GM18520 (cell line): ENCODE measurements around the gene SVIL.
"Not testable (repeated sequence)": the region's sequence is repeated elsewhere in the genome, so short reads cannot be mapped to it uniquely, and the experiment has no call there.

Experiments
- ATAC-seq: cut with Tn5 transposase; IDR thresholded peaks from one replicate; pipeline ENCODE4 v1.9.1; 2021; ENCODE audit not compliant: unreplicated experiment

SVIL gene

DNA sequence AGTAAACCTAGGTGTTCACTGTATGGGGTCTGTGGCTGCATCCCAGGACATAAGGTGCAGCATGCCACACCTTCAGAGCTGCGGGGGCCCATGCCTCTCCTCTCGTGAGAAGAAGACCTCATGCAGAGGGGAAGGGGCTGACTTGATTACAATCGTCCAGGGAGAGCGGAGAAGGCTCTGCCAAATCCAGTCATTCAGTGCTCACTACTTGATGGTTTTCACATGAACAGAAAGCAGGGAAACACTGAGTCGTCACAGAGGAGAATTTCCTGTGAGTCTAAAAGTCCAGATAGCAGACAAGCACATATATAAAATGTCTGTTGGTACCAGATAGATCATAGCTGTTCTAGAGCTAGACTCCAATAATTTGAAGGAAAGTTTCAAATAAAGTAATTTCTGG is 52.0 kb downstream of the SVIL start:
- not testable (repeated sequence) for ATAC-seq

GRCh38 chr10:29579455-29579970 is 55.3 kb downstream of the SVIL start:
- no peak for ATAC-seq

DNA sequence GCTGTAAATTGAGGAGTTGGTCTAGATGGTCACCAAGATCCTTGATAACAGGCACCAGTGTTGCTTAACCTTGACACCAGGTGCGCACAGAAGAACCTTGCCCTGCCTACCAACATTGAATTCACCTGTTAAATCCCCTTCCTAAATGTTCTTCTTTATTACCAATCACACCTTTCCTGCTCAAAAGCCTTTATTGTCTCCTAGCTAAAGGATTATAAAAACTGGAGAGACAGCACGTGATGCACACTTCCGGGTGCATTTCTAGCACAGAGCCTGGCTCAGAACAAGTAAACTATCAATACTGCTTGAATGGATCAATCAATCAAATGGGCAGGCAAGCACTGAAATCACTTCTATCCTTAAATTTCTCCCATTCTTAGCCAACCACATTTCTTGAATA is 56.3 kb downstream of the SVIL start:
- no peak for ATAC-seq

- no peak for ATAC-seq
These were observed 58.1 kb downstream of the SVIL start for GRCh38 chr10:29576681-29577080.

DNA sequence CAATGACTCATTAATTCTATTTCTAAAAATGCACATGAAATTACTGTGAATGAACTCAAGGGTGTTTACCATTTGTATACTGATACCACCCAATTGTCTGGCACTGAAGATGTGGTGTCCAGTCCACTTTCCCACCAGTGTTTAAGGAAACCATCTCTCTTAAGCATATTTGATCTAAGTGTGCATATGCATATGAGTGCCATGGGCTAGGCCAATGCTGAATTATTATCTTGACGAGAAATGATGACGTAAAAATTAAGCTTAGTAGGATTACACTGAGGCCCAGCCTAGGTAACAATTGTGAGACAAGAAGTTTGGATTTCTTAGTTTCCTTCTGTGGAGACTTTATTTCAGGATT is 59.7 kb downstream of the SVIL start:
- no peak for ATAC-seq

- ATAC-seq, result not testable (repeated sequence)
These were observed 60.3 kb downstream of the SVIL start for GRCh38 chr10:29574212-29575097.

DNA sequence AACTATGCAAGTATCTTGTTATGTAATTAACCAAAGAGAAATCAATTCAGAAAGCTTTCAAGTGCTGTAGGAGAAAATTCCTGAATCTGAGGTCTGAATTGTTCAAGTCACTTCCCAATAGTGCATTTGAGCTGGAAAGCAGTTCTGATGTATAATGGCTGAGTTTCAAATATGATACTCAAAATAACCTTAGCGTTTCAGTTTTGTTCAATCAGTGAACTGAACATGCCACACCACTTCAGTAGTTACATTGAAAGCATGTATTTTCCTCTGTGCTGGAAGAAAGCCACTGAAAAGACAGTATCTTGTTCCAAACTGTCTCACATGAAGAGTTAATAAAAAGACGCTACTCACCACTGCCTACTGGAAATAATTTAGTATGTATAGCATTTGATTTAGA is 64.5 kb downstream of the SVIL start:
- ATAC-seq, result not testable (repeated sequence)

GRCh38 chr10:29569795-29570194 is 65.0 kb downstream of the SVIL start:
- no peak for ATAC-seq

DNA sequence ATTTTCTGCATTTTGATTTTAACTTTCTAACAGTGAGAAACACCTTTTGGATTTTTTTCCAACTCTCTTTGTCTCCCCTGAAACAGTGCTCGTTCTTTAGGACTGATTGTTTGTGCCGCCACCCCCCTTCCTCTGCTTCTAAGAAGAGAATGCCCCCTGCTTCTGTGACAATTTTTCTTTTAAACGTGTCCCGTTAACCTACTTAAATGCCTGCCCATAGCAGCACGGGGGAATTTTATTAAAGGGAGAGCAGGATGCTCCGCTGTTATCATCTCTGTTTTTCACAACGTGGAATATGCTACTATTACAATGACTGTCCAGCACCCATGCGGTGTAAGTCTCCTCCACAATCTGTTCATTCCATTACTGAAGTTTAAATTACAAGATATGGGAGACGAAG is 67.8 kb downstream of the SVIL start:
- ATAC-seq, result no peak

DNA sequence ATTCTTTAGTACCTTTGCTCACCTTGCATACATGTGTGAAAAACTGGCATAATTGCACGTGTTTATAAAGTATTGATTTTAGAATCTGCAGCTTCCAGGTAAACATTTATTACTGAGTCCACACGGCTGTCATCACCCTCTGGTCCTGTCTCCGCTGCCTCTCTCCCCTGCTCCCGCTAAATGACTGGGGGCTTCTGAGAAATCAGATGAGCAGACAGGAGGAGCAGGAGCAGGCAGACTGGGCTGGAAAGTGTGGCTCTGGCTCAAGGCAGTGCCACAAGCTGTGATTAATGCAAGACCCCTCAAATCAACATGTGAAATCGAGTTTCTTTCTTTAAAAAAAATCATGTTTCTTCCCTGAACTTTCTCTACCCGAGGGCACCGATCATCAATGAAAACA is 68.6 kb downstream of the SVIL start:
- ATAC-seq, result not testable (repeated sequence)

- ATAC-seq, result no peak
These were observed 71.2 kb downstream of the SVIL start for GRCh38 chr10:29563420-29564035.

DNA sequence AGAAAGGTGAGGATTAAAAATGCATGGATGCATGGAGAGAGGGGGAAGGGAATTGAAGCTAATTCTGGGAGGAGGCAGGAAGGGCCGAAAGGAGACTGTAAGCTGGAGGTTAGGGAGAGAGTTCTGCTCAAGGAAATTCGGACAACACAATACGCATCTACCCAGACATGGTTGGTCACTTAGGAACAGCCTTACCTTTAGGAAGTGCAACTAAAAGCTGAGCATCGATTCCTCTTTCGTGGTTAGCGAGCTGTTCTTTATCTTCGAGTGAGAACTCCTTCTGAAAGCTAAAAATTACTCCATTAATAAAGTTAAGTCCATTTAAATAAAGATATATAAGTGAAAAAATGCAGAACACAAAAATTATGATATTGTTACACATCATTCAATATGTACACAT is 71.8 kb downstream of the SVIL start:
- not testable (repeated sequence) for ATAC-seq

DNA sequence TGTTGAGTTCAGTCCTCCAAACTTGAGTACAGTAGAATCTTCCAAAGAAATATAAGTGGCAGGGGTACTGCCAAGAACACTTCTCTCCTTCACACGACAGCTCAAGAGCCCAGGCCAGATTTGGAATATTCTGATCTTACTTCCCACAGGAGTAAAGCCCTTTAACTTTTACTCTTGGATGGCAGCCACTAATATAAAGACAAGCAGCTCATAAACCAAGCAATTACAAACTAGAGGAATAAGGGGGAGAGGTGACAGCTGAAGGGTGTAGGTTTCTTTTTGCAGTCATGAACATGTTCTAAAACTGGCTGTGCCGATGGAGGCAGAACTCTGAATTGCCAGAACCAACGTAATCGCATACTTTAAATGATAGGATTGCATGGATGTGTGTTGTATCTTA is 74.8 kb downstream of the SVIL start:
- ATAC-seq, result no peak

- no peak for ATAC-seq
These were observed 77.1 kb downstream of the SVIL start for GRCh38 chr10:29557665-29558064.

GRCh38 chr10:29555746-29556481 is 78.9 kb downstream of the SVIL start:
- no peak for ATAC-seq

DNA sequence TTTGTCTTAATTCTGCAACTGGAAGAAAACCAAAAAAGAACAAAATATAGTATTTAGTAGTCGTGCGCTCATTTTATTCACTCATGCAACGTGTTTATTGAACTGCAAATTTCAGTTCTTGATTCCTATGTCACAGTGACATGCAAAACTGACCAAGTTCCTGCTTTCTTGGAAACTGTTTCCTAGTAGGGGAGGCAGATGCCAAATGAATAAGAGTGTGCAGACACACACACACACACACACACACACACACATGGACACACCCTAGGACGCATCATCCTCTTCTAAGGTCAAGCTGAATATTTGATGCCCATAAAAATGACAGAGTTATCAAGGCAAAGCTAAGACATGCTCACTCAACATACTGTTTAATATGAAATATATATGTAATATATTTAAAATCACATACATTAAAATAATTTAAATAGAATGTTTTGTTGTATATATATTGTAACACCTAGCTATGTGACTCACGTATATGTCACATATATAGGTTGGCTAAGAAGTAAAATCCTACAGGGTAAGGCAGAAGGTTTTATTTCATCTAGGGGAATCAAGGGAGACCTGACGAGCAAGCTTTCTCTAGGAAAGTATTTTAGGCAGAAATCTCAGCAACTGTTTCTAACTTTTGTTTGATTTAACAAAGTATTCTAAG is 79.6 kb downstream of the SVIL start:
- ATAC-seq, result no peak

DNA sequence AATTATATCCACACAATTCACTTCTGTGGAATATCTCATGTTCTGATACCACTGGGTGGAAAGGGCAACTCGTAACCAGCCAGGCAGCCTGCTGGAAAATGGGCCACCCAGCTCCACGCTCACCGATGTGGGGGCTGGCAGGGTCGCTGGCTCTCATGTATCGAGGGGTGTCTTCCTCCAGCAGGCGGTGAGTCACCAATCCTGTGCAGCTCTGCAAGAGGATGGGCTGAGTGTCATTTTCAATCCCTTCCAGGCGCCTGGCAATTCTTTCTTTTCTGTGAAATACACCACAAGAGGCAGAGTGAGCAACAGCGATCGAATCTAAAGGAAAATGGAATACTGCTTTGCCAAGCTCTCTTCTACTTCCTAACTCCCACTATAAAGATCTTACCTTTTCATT is 80.1 kb downstream of the SVIL start:
- ATAC-seq, result no peak

GRCh38 chr10:29553544-29554250 is 81.1 kb downstream of the SVIL start:
- ATAC-seq, result no peak

GRCh38 chr10:29553116-29553515 is 81.7 kb downstream of the SVIL start:
- ATAC-seq, result not testable (repeated sequence)

DNA sequence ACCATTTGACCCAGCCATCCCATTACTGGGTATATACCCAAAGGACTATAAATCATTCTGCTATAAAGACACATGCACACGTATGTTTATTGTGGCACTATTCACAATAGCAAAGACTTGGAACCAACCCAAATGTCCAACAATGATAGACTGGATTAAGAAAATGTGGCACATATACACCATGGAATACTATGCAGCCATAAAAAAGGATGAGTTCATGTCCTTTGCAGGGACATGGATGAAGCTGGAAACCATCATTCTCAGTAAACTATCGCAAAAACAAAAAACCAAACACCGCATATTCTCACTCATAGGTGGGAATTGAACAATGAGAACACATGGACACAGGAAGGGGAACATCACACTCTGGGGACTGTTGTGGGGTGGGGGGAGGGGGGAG is 85.3 kb downstream of the SVIL start:
- ATAC-seq, result not testable (repeated sequence)
